HG03025 (cell line): ENCODE data around the gene TSPO.
"Not testable (repeated sequence)": the region's sequence is repeated elsewhere in the genome, so short reads cannot be mapped to it uniquely, and the experiment has no call there.

ENCODE experiments used
- ATAC-seq: cut with Tn5 transposase; IDR thresholded peaks from one replicate; pipeline ENCODE4 v1.9.1; 2021; ENCODE audit warnings: mild to moderate bottlenecking, moderate library complexity; ENCODE audit not compliant: unreplicated experiment, low FRiP score

Gene TSPO

GRCh38 chr22:43151251-43152002 lies at the start of gene TSPO:
Gene TSPO (plus strand): TSS chr22:43151559. CDS start chr22:43159239, 7,680 bp downstream.
- no peak for ATAC-seq

- not testable (repeated sequence) for ATAC-seq
Observed at GRCh38 chr22:43104056-43104625, 47.2 kb upstream of the TSPO start.

- ATAC-seq: not testable (repeated sequence)
Observed at GRCh38 chr22:43104950-43105349, 46.4 kb upstream of the TSPO start.

GRCh38 chr22:43106302-43106701 lies 45.1 kb upstream of the TSPO start:
- no peak for ATAC-seq

GRCh38 chr22:43109511-43109910 lies 41.8 kb upstream of the TSPO start:
- no peak for ATAC-seq

GRCh38 chr22:43109921-43110443 lies 41.4 kb upstream of the TSPO start:
- ATAC-seq: no peak

- no peak for ATAC-seq
Observed at GRCh38 chr22:43110444-43110926, 40.9 kb upstream of the TSPO start, which contains the start of gene BIK. Gene BIK (plus strand): TSS chr22:43110750. CDS start chr22:43124023, 13,273 bp downstream.

- ATAC-seq: no peak
Observed at GRCh38 chr22:43110927-43111623, 40.3 kb upstream of the TSPO start.

- no peak for ATAC-seq
Observed at GRCh38 chr22:43113526-43114251, 37.7 kb upstream of the TSPO start.

- no peak for ATAC-seq
Observed at GRCh38 chr22:43114958-43115357, 36.4 kb upstream of the TSPO start.

- ATAC-seq: no peak
Observed at GRCh38 chr22:43116932-43117331, 34.4 kb upstream of the TSPO start.

- no peak for ATAC-seq
Observed at GRCh38 chr22:43118024-43118849, 33.1 kb upstream of the TSPO start.

GRCh38 chr22:43118953-43119458 lies 32.4 kb upstream of the TSPO start:
- peak; percentile 72 for ATAC-seq

GRCh38 chr22:43126501-43127165 lies 24.7 kb upstream of the TSPO start:
- ATAC-seq: no peak

- no peak for ATAC-seq
Observed at GRCh38 chr22:43127166-43127908, 24.0 kb upstream of the TSPO start.

- ATAC-seq: no peak
Observed at GRCh38 chr22:43128116-43128515, 23.2 kb upstream of the TSPO start.

- ATAC-seq: no peak
Observed at GRCh38 chr22:43128928-43129424, 22.4 kb upstream of the TSPO start.
